PC-3 (cell line): Measurements from ENCODE around the gene ACBD6. TPM values are rescaled to one million over a fixed set of nuclear protein-coding genes. Genes with fewer than 3 reads are reported as not detected.

Experiments
- ATAC-seq: fragments of 200-7000 bp; cut with Tn5 transposase; 2 replicates; pipeline ENCODE4 v1.9.1; 2020; ENCODE audit warnings: mild to moderate bottlenecking, moderate library complexity
- BruUV-seq: library from RNA; stranded (reverse); fragments of 400-500 nt; replicated peaks from 2 replicates; lab custom pipeline; 2021; lab: Mats Ljungman, UMichigan
- CTCF ChIA-PET: fragments of 300-600 bp; sonication (Branson Sonifier 250); formaldehyde crosslinking; loops from one replicate; lab custom pipeline; 2022; ENCODE audit warnings: antibody characterized with exemption; lab: Charles Lee
- POLR2A ChIA-PET: fragments of 300-600 bp; sonication (Branson Sonifier 250); formaldehyde crosslinking; loops from one replicate; lab custom pipeline; 2022; ENCODE audit warnings: antibody characterized with exemption; ENCODE audit not compliant: unreplicated experiment; lab: Charles Lee
- DNase-seq: peaks from one replicate; pipeline ENCODE4 v3.0.0-alpha.2; 2015
- H2AFZ ChIP-seq: fragments of 300-600 bp; sonication (generic); 2 replicates; pipeline ENCODE4 v1.6.0; 2016; ENCODE audit warnings: antibody characterized with exemption, low read length
- H3F3A ChIP-seq: fragments of 300-600 bp; sonication (generic); one replicate; pipeline ENCODE4 v1.6.0; 2017; ENCODE audit warnings: antibody characterized with exemption, low read length, control low read depth, mild to moderate bottlenecking; ENCODE audit not compliant: unreplicated experiment
- H3K27ac ChIP-seq: fragments of 300-600 bp; sonication (generic); 2 replicates; pipeline ENCODE4 v1.5.1; 2016; ENCODE audit warnings: mild to moderate bottlenecking, low read length
- H3K27me3 ChIP-seq: fragments of 300-600 bp; sonication (generic); 2 replicates; pipeline ENCODE4 v1.6.1; 2016; ENCODE audit warnings: low read length, mixed read lengths
- H3K36me3 ChIP-seq: fragments of 300-600 bp; sonication (generic); 2 replicates; pipeline ENCODE4 v1.6.1; 2016; ENCODE audit warnings: low read depth, mixed run types, low read length, mixed read lengths
- H3K4me1 ChIP-seq: fragments of 300-600 bp; sonication (generic); 2 replicates; pipeline ENCODE4 v1.5.1; 2016; ENCODE audit warnings: low read length; ENCODE audit not compliant: insufficient read depth
- H3K4me2 ChIP-seq: fragments of 300-600 bp; sonication (generic); 2 replicates; pipeline ENCODE4 v1.6.0; 2016; ENCODE audit warnings: low read length
- H3K4me3 ChIP-seq: fragments of 300-600 bp; sonication (generic); 2 replicates; pipeline ENCODE4 v1.5.1; 2016; ENCODE audit warnings: mild to moderate bottlenecking, low read length, mixed read lengths
- H3K79me2 ChIP-seq: fragments of 300-600 bp; sonication (generic); 2 replicates; pipeline ENCODE4 v1.6.1; 2017; ENCODE audit warnings: low read length, mixed read lengths
- H3K9ac ChIP-seq: fragments of 300-600 bp; sonication (generic); 2 replicates; pipeline ENCODE4 v1.6.0; 2016; ENCODE audit warnings: mild to moderate bottlenecking, low read length
- H3K9me2 ChIP-seq: fragments of 300-600 bp; sonication (generic); replicated peaks from 2 replicates; pipeline ENCODE4 v1.6.1; 2016; ENCODE audit warnings: mixed run types, low read length, mixed read lengths
- H3K9me3 ChIP-seq: fragments of 300-600 bp; sonication (generic); 2 replicates; pipeline ENCODE4 v1.6.1; 2016; ENCODE audit warnings: low read length, mixed read lengths
- H4K20me1 ChIP-seq: fragments of 300-600 bp; sonication (generic); 2 replicates; pipeline ENCODE4 v1.6.1; 2016; ENCODE audit warnings: low read length, mixed read lengths
- EZH2 ChIP-seq: fragments of 300-600 bp; sonication (generic); IDR thresholded peaks from one replicate; pipeline ENCODE4 v1.6.1; 2017; ENCODE audit warnings: antibody characterized with exemption, mild to moderate bottlenecking, low read length; ENCODE audit not compliant: unreplicated experiment
- EZH2phosphoT487 ChIP-seq: fragments of 300-600 bp; sonication (generic); IDR thresholded peaks from 2 replicates; pipeline ENCODE4 v1.6.1; 2018; ENCODE audit warnings: mild to moderate bottlenecking, antibody characterized with exemption, low read length, borderline replicate concordance
- intact Hi-C: fragments of 100-400 bp; cut with micrococcal nuclease; formaldehyde crosslinking; loops from 2 replicates; pipeline ENCODE4 v1.9.0; 2023
- total RNA-seq: library from RNA; depleted of rRNA; stranded (reverse); fragments of >200 nt; gene quantifications from 2 replicates; pipeline ENCODE4 v1.2.3, GENCODE V29; 2014
- TF ChIP-seq, protein P1 (sequence below): fragments of 300-600 bp; sonication (generic); conservative IDR thresholded peaks from 2 replicates; pipeline ENCODE4 v1.5.1; 2017; ENCODE audit warnings: antibody characterized with exemption, low read depth, mild to moderate bottlenecking, low read length

Gene ACBD6
- total RNA-seq, 1 experiment from 2014 or later = 43.3 TPM

DNA sequence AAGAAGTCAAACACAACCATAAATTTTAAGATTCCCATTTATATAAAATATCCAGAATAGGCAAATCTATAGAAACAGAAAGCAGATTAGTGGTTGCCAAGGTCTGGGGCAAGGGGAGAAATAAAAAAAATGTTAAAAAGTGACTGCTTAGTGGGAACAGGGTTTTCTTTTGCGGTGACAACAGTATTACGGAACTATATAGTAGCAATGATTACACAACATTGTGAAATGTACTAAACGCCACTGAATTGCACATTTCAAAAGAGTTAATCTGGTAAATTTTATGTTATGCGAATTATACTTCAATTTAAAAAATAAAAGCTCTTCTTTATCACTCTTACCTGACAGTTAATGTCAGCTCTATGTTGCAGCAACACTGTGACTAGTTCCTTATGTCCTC lies 105.2 kb downstream of the ACBD6 start:
- ChIA-PET POLR2A (no interaction called here), CTCF (no interaction called here)
- Histone ChIP-seq H3K79me2 (no peaks in the 10 kb centered on the region), H4K20me1 (no peaks in the 10 kb centered on the region), H2AFZ (no peak overlapping the region), H3K9me3 (no peaks in the 10 kb centered on the region), H3K4me2 (no peak overlapping the region), H3K9ac (no peak overlapping the region), H3K36me3 (no peaks in the 10 kb centered on the region), H3K4me1 (no peaks in the 10 kb centered on the region), H3K4me3 (no peak overlapping the region), H3F3A (no peaks in the 10 kb centered on the region), H3K9me2 (no peaks in the 10 kb centered on the region), H3K27me3 (no peaks in the 10 kb centered on the region), H3K27ac (no peak overlapping the region)
- no TSS peak for BruUV-seq
- TF ChIP-seq, protein P1, sequence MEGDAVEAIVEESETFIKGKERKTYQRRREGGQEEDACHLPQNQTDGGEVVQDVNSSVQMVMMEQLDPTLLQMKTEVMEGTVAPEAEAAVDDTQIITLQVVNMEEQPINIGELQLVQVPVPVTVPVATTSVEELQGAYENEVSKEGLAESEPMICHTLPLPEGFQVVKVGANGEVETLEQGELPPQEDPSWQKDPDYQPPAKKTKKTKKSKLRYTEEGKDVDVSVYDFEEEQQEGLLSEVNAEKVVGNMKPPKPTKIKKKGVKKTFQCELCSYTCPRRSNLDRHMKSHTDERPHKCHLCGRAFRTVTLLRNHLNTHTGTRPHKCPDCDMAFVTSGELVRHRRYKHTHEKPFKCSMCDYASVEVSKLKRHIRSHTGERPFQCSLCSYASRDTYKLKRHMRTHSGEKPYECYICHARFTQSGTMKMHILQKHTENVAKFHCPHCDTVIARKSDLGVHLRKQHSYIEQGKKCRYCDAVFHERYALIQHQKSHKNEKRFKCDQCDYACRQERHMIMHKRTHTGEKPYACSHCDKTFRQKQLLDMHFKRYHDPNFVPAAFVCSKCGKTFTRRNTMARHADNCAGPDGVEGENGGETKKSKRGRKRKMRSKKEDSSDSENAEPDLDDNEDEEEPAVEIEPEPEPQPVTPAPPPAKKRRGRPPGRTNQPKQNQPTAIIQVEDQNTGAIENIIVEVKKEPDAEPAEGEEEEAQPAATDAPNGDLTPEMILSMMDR = no peak
- TF ChIP-seq EZH2phosphoT487 (no peak), EZH2 (no peak)
- ATAC-seq (no peak), DNase-seq (no peak)
- intact Hi-C loops = no loop called here

GRCh38 chr1:180392427-180393145 lies 109.8 kb downstream of the ACBD6 start:
- Histone ChIP-seq H3K27me3 (no peaks in the 10 kb centered on the region), H3K9me2 (no peaks in the 10 kb centered on the region), H3K79me2 (no peaks in the 10 kb centered on the region), H3K9ac (no peak overlapping the region), H3K4me3 (no peak overlapping the region), H4K20me1 (no peaks in the 10 kb centered on the region), H3F3A (no peaks in the 10 kb centered on the region), H2AFZ (no peak overlapping the region), H3K4me2 (no peak overlapping the region), H3K9me3 (no peaks in the 10 kb centered on the region), H3K36me3 (no peaks in the 10 kb centered on the region), H3K27ac (no peak overlapping the region), H3K4me1 (no peaks in the 10 kb centered on the region)
- BruUV-seq = no TSS peak
- CTCF ChIA-PET = no interaction called here
- DNase-seq (no peak), ATAC-seq (no peak)
- POLR2A ChIA-PET = no interaction called here
- intact Hi-C loops = no loop called here
- TF ChIP-seq EZH2phosphoT487 (no peak), EZH2 (no peak)
- TF ChIP-seq, protein P1 = no peak

DNA sequence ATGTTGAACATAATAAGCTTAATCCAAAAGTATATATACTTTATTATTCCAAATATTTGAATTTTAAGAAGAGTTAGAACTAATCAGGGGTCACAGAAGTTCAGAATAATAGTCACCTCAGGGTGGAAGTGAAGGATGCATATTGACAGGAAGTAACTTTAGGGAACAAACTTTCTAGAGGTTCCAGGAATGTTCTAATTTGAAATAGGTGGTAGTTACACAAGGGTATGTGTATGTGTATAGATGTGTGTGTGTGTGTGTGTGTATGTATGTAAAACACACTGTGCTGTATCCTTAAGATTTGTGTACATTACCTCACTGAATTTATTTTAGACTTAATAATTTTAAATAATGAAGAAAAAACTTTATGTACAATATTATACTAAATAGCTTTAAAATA lies 110.4 kb downstream of the ACBD6 start:
- CTCF ChIA-PET = no interaction called here
- H4K20me1 ChIP-seq = no peaks in the 10 kb centered on the region
- no peaks in the 10 kb centered on the region for H3K79me2 ChIP-seq
- no peaks in the 10 kb centered on the region for H3K4me1 ChIP-seq
- no peaks in the 10 kb centered on the region for H3K9me2 ChIP-seq
- POLR2A ChIA-PET = no interaction called here
- no peak overlapping the region for H2AFZ ChIP-seq
- no peak overlapping the region for H3K27ac ChIP-seq
- BruUV-seq = no TSS peak
- no peaks in the 10 kb centered on the region for H3F3A ChIP-seq
- DNase-seq (no peak), ATAC-seq (no peak)
- H3K4me3 ChIP-seq = no peak overlapping the region
- intact Hi-C loops = no loop called here
- TF ChIP-seq, protein P1 = no peak
- no peak for TF ChIP-seq EZH2phosphoT487
- TF ChIP-seq EZH2 = no peak
- H3K9me3 ChIP-seq = no peaks in the 10 kb centered on the region
- no peak overlapping the region for H3K9ac ChIP-seq
- no peaks in the 10 kb centered on the region for H3K27me3 ChIP-seq
- H3K4me2 ChIP-seq = no peak overlapping the region
- H3K36me3 ChIP-seq = no peaks in the 10 kb centered on the region
